HAP-1 (cell line): ENCODE results near the gene SEC16A.

Experiments used
- DNase-seq, 2 experiments: peaks; one replicate each; pipeline ENCODE4 v3.0.0-alpha.2; 2016 to 2020; ENCODE audit warnings: low spot score in 2 of 2
- H3K27me3 ChIP-seq: fragments of 250-450 bp; sonication (Bioruptor Pico); 2 replicates; pipeline ENCODE4 v1.5.1; 2020; ENCODE audit warnings: low read depth, mild to moderate bottlenecking, moderate library complexity
- H3K36me3 ChIP-seq: fragments of 250-450 bp; sonication (Bioruptor Pico); replicated peaks from 2 replicates; pipeline ENCODE4 v1.5.1; 2020; ENCODE audit warnings: mild to moderate bottlenecking
- H3K4me1 ChIP-seq: fragments of 250-450 bp; sonication (Bioruptor Pico); 2 replicates; pipeline ENCODE4 v1.5.1; 2020; ENCODE audit warnings: mild to moderate bottlenecking
- H3K4me3 ChIP-seq: fragments of 250-450 bp; sonication (Bioruptor Pico); 2 replicates; pipeline ENCODE4 v1.5.1; 2020; ENCODE audit warnings: mild to moderate bottlenecking, moderate library complexity
- H3K9me3 ChIP-seq: fragments of 250-450 bp; sonication (Bioruptor Pico); 2 replicates; pipeline ENCODE4 v1.5.1; 2020; ENCODE audit warnings: mild to moderate bottlenecking, moderate library complexity
- in situ Hi-C: fragments of 300-500 bp; cut with MboI; formaldehyde crosslinking; loops from 3 replicates; pipeline ENCODE4 v1.14.3; 2020; ENCODE audit warnings: low sequenced_read_pairs, inconsistent platforms, mixed read lengths

Gene SEC16A

GRCh38 chr9:136474974-136475865, 7.6 kb downstream of the SEC16A start:
- H3K4me3 ChIP-seq = no peak overlapping the region
- no peaks in the 10 kb centered on the region for H3K4me1 ChIP-seq
- DNase-seq = no peak
- peaks cover 87% of the 10 kb centered on the region for H3K36me3 ChIP-seq
- H3K9me3 ChIP-seq = no peaks in the 10 kb centered on the region
- in situ Hi-C loops = no loop called here
- no peaks in the 10 kb centered on the region for H3K27me3 ChIP-seq

- H3K9me3 ChIP-seq = no peaks in the 10 kb centered on the region
- no peak overlapping the region for H3K4me3 ChIP-seq
- peaks cover 93% of the 10 kb centered on the region for H3K36me3 ChIP-seq
- H3K4me1 ChIP-seq = no peaks in the 10 kb centered on the region
- no peaks in the 10 kb centered on the region for H3K27me3 ChIP-seq
- in situ Hi-C loops = no loop called here
- no peak for DNase-seq
Measured at GRCh38 chr9:136474021-136474640, 8.7 kb downstream of the SEC16A start.

- DNase-seq = no peak
- Histone ChIP-seq H3K27me3 (no peaks in the 10 kb centered on the region), H3K36me3 (peaks cover 97% of the 10 kb centered on the region), H3K4me1 (no peaks in the 10 kb centered on the region), H3K9me3 (no peaks in the 10 kb centered on the region), H3K4me3 (no peak overlapping the region)
- in situ Hi-C loops = no loop called here
Measured at GRCh38 chr9:136473354-136473721, 9.5 kb downstream of the SEC16A start.

- peaks cover 100% of the 10 kb centered on the region for H3K36me3 ChIP-seq
- in situ Hi-C loops = no loop called here
- H3K4me1 ChIP-seq = no peaks in the 10 kb centered on the region
- H3K27me3 ChIP-seq = no peaks in the 10 kb centered on the region
- DNase-seq = no peak
- H3K9me3 ChIP-seq = no peaks in the 10 kb centered on the region
- no peak overlapping the region for H3K4me3 ChIP-seq
Measured at GRCh38 chr9:136472640-136473353, 10.0 kb downstream of the SEC16A start.

- in situ Hi-C loops = no loop called here
- no peak overlapping the region for H3K4me3 ChIP-seq
- no peaks in the 10 kb centered on the region for H3K9me3 ChIP-seq
- peaks cover 98% of the 10 kb centered on the region for H3K36me3 ChIP-seq
- no peaks in the 10 kb centered on the region for H3K4me1 ChIP-seq
- H3K27me3 ChIP-seq = no peaks in the 10 kb centered on the region
- no peak for DNase-seq
Measured at GRCh38 chr9:136471802-136472487, 10.9 kb downstream of the SEC16A start.

- Histone ChIP-seq H3K4me1 (no peaks in the 10 kb centered on the region), H3K36me3 (peaks cover 98% of the 10 kb centered on the region), H3K9me3 (no peaks in the 10 kb centered on the region), H3K4me3 (no peak overlapping the region), H3K27me3 (no peaks in the 10 kb centered on the region)
- DNase-seq = no peak
- in situ Hi-C loops = no loop called here
Measured at GRCh38 chr9:136470792-136471469, 11.9 kb downstream of the SEC16A start.

- H3K9me3 ChIP-seq = no peaks in the 10 kb centered on the region
- in situ Hi-C loops = no loop called here
- no peak overlapping the region for H3K4me3 ChIP-seq
- no peaks in the 10 kb centered on the region for H3K4me1 ChIP-seq
- no peaks in the 10 kb centered on the region for H3K27me3 ChIP-seq
- no peak for DNase-seq
- peaks cover 98% of the 10 kb centered on the region for H3K36me3 ChIP-seq
Measured at GRCh38 chr9:136470356-136470755, 12.5 kb downstream of the SEC16A start.

- Histone ChIP-seq H3K27me3 (no peaks in the 10 kb centered on the region), H3K36me3 (peaks cover 96% of the 10 kb centered on the region), H3K4me3 (no peak overlapping the region), H3K4me1 (no peaks in the 10 kb centered on the region), H3K9me3 (no peaks in the 10 kb centered on the region)
- in situ Hi-C loops = no loop called here
- no peak for DNase-seq
Measured at GRCh38 chr9:136467766-136468165, 15.1 kb downstream of the SEC16A start.

- Histone ChIP-seq H3K4me1 (no peaks in the 10 kb centered on the region), H3K36me3 (peaks cover 96% of the 10 kb centered on the region), H3K27me3 (no peaks in the 10 kb centered on the region), H3K9me3 (no peaks in the 10 kb centered on the region), H3K4me3 (no peak overlapping the region)
- no peak for DNase-seq
- in situ Hi-C loops = no loop called here
Measured at GRCh38 chr9:136466155-136466541, 16.7 kb downstream of the SEC16A start.

GRCh38 chr9:136465500-136466154, 17.2 kb downstream of the SEC16A start:
- in situ Hi-C loops = no loop called here
- no peak for DNase-seq
- Histone ChIP-seq H3K4me1 (no peaks in the 10 kb centered on the region), H3K36me3 (peaks cover 96% of the 10 kb centered on the region), H3K27me3 (no peaks in the 10 kb centered on the region), H3K9me3 (no peaks in the 10 kb centered on the region), H3K4me3 (no peak overlapping the region)

- peaks cover 95% of the 10 kb centered on the region for H3K36me3 ChIP-seq
- no peak overlapping the region for H3K4me3 ChIP-seq
- no peaks in the 10 kb centered on the region for H3K4me1 ChIP-seq
- in situ Hi-C loops = no loop called here
- DNase-seq = no peak
- no peaks in the 10 kb centered on the region for H3K9me3 ChIP-seq
- no peaks in the 10 kb centered on the region for H3K27me3 ChIP-seq
Measured at GRCh38 chr9:136464241-136464640, 18.6 kb downstream of the SEC16A start.

- H3K4me1 ChIP-seq = no peaks in the 10 kb centered on the region
- H3K27me3 ChIP-seq = no peaks in the 10 kb centered on the region
- no peak for DNase-seq
- in situ Hi-C loops = no loop called here
- no peaks in the 10 kb centered on the region for H3K9me3 ChIP-seq
- peaks cover 95% of the 10 kb centered on the region for H3K36me3 ChIP-seq
- H3K4me3 ChIP-seq = no peak overlapping the region
Measured at GRCh38 chr9:136463578-136463977, 19.3 kb downstream of the SEC16A start.

GRCh38 chr9:136462664-136463063, 20.2 kb downstream of the SEC16A start:
- DNase-seq = no peak
- Histone ChIP-seq H3K4me3 (no peak overlapping the region), H3K27me3 (no peaks in the 10 kb centered on the region), H3K36me3 (peaks cover 93% of the 10 kb centered on the region), H3K4me1 (no peaks in the 10 kb centered on the region), H3K9me3 (no peaks in the 10 kb centered on the region)
- in situ Hi-C loops = no loop called here
